Measurements from ENCODE around the gene ADORA1.

The ADORA1 gene

GRCh38 chr1:203124011-203124410, 3.5 kb upstream of the ADORA1 start:
- no peak for DNase-seq

- DNase-seq: no peak
These were observed 2.8 kb upstream of the ADORA1 start for GRCh38 chr1:203124546-203125317.

GRCh38 chr1:203126151-203126865, 1.2 kb upstream of the ADORA1 start:
- DNase-seq: peak; percentile 45

GRCh38 chr1:203126866-203127665, 460 bp upstream of the ADORA1 start:
- peak; percentile 3 for DNase-seq

- DNase-seq: no peak
These were observed 847 bp downstream of the ADORA1 start for GRCh38 chr1:203128431-203128715.

GRCh38 chr1:203128716-203129500, 1.4 kb downstream of the ADORA1 start:
- DNase-seq: no peak

GRCh38 chr1:203129501-203130231, 2.1 kb downstream of the ADORA1 start:
- DNase-seq: no peak

- no peak for DNase-seq
These were observed 2.9 kb downstream of the ADORA1 start for GRCh38 chr1:203130358-203130985.

- DNase-seq: no peak
These were observed 4.1 kb downstream of the ADORA1 start for GRCh38 chr1:203131548-203132200.

GRCh38 chr1:203133970-203134725, 6.6 kb downstream of the ADORA1 start:
- DNase-seq: peak; percentile 92

- peak; percentile 72 for DNase-seq
These were observed 8.2 kb downstream of the ADORA1 start for GRCh38 chr1:203135636-203136305.

GRCh38 chr1:203136409-203137042, 9.0 kb downstream of the ADORA1 start:
- no peak for DNase-seq

GRCh38 chr1:203137324-203137723, 9.8 kb downstream of the ADORA1 start:
- no peak for DNase-seq

GRCh38 chr1:203138066-203138465, 10.5 kb downstream of the ADORA1 start:
- no peak for DNase-seq

GRCh38 chr1:203139976-203140475, 12.5 kb downstream of the ADORA1 start:
- no peak for DNase-seq

- peak; percentile 45 for DNase-seq
These were observed 13.4 kb downstream of the ADORA1 start for GRCh38 chr1:203140743-203141520.

- no peak for DNase-seq
These were observed 14.6 kb downstream of the ADORA1 start for GRCh38 chr1:203142124-203142523.

Data from MV-4-11 (cell line).